GM18508 (cell line): ENCODE measurements around the gene NTMT1.

Experiments
- ATAC-seq: cut with Tn5 transposase; IDR thresholded peaks from one replicate; pipeline ENCODE4 v1.9.1; 2021; ENCODE audit warnings: moderate number of reproducible peaks; ENCODE audit not compliant: insufficient read depth, unreplicated experiment

The NTMT1 gene

DNA sequence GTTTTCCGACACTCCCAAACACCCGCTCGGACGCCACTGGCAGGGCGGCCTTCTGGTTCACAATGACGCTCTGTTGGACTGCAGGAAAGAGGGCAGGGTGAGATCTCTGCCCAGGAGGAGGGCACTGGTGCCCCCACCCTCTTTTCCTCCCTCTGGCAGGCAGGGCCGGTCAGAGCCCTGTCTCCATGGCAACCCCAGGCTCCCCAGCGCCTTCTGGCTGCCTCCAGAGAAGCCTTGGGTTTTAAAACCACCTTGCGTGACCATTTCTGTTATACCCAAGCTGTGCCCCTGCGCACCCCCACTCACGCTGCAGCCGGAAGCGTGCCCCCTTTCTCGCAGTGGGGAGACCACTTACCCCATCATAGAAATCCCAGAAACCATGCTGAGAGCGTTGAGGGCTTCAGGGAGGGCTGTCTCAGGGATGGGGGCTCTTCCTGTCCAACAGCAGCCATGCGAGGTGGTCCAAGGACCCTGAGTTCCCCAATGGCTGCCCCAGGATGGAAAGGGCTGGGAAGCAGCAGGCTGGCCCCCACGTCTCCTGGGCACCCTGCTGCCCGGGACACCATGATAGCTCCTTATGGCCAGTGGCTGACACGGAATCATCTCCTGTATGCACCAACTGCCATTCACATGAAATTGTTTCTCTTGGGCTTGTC is 12.3 kb upstream of the NTMT1 start:
- ATAC-seq, result no peak

DNA sequence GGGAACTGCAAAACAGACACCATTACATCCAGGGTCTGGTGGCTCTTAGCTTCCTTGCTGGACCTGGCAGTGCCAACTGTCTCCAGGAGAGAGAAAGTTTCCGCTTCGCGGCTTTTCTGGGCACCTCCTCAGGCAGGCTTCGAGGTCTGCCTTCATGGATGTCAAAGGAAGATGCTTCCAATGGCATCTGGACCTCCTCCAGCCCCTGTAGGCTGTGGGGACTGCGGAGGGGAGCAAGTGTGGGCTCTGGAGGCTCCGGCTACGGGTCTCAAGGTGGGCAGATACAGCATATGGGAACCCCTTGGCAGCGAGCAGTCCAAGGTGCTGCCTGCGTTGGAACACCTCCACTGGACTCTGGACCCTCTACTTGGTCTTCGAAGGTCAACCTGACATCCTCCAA is 11.0 kb upstream of the NTMT1 start:
- no peak for ATAC-seq

- no peak for ATAC-seq
Observed at GRCh38 chr9:129615407-129616285, 10.3 kb upstream of the NTMT1 start.

DNA sequence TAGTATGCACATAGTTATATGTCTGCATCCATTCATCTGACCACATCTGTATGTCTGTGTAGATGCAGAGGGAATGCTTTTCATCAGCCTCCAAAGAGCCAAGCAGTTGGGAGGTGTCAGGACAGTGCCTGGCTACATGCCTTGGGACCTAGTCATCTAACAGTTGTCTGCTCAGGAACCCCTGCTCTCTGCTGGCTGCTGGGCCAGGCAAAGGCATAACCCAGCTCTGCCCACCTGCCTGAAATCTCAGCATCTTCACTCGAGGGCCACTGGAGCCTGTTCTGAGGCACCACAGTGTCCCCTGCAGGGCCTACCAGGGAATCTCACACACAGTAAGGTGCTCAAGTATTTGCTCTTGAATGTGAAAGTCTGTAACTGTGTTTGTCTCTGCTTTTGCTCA is 8.8 kb upstream of the NTMT1 start:
- no peak for ATAC-seq

GRCh38 chr9:129619787-129620668 is 5.9 kb upstream of the NTMT1 start:
- ATAC-seq, result no peak

- ATAC-seq, result no peak
Observed at GRCh38 chr9:129620669-129621295, 5.2 kb upstream of the NTMT1 start, which contains the start of gene C9orf50. Gene C9orf50 (minus strand): TSS chr9:129621101. CDS start chr9:129620574, 527 bp downstream.

DNA sequence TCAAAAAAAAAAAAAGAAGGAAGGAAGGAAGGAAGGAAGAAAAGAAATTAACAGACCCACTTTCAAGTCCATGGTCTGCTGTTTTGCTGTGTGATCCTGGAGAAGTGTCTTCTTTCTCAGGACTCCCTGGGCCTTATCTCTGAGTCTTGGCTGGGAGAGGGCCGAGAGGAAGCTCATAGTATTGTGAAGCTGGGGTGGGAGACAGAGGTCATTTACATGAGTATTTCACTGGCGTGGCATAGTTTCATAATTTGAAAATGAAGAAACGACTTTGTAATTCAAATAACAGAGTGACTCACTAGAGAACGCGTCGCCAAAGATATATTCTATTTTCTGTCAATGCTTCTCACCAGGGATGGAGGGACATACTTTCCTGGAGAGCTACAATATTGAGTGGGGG is 2.6 kb upstream of the NTMT1 start:
- ATAC-seq, result no peak

- ATAC-seq, result no peak
Observed at GRCh38 chr9:129624168-129624759, 1.7 kb upstream of the NTMT1 start.

DNA sequence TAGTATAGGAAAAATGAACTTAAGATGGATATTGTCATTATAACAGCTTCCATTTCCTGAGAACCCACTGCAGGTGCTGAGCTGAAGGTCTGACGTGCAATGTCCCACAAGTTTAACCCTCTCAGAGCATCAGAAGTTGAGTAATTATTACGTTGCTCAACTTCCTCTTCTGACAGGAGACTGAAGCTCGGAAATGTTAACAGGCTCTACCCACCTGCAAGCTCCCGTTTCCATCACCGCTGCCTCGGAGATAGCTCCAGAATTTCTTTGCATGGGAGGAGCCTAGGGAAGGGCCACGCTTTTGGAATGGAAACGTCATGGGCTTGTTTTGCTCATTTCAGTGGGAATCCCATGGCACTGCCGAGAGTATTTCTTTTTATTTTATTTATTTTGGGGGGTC is 1.0 kb upstream of the NTMT1 start:
- ATAC-seq, result no peak

DNA sequence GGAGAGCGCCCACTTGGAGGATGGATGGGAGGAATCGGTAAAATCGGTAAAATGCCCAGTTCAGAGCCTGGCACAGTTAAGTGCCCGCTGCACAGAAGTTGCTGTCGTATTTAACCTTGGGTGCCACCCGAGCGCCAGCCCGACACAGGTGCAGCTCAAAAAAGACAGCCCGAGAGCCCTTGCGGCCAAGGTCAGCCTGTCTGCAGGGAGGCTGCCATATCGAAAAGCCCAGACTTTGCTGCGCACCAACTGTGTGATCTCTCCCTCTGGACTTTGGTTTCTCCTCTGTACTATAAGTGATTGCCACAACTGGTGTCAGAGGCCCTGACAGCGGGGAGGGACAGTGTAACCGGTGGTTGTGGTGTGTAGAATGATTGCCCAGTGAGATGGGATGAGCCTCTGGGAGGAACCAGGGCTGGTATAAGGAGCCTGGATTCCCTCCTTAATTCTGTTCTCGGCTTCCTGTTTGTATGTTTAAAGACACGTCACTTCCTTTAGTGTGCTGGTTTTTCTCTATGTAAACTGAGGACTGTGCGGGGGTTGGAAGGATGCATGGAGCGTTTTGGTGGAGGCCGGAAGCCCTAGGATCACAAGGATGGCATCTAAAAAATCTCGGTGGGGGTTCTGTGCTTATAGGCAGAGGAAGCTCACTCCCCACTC is 792 bp downstream of the NTMT1 start:
- ATAC-seq, result no peak

DNA sequence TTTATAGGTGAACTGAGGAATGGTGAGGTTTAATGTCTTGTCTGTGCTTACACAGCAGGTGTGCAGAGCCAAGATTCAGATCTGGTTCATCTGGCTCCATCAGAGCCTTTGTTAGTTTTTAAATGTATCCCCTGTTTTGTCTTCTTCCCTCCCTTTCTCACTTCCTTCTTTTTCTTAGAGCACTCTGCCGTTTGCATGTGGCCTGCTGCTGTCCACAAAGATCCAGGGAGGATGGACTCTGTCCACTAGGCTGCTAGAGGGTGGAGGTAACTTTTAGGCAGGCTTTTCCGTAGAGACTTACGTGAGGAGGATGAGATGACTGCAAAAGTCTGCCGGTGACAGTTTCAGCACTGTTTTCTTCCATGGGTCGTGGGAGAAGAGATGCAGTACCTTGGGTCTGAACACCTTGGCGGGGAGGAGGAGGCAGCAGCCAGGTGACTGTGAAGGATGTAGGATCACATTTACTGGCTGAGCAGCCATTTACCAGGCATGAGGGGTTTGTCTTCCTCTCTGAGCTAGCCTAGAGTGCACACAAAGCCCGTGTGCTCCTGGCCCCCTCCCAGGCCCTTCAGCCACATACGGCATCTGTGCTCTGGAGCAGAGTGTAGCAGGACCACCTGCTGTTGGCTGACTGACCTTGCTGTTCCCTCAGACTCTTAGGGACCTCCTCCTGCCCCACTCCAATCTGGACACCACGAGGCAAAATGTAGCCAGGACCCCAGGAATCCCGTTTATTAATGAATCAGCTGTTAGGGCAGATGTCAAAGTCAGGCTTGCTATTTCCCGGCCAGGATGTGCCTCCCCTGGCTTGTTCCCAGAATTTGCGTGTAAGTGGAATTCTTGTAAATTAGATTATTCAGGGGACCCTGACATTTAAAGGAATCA is 1.8 kb downstream of the NTMT1 start:
- ATAC-seq, result no peak

GRCh38 chr9:129628709-129629108 is 2.7 kb downstream of the NTMT1 start:
- ATAC-seq, result no peak

GRCh38 chr9:129629251-129629820 is 3.4 kb downstream of the NTMT1 start:
- ATAC-seq, result no peak

DNA sequence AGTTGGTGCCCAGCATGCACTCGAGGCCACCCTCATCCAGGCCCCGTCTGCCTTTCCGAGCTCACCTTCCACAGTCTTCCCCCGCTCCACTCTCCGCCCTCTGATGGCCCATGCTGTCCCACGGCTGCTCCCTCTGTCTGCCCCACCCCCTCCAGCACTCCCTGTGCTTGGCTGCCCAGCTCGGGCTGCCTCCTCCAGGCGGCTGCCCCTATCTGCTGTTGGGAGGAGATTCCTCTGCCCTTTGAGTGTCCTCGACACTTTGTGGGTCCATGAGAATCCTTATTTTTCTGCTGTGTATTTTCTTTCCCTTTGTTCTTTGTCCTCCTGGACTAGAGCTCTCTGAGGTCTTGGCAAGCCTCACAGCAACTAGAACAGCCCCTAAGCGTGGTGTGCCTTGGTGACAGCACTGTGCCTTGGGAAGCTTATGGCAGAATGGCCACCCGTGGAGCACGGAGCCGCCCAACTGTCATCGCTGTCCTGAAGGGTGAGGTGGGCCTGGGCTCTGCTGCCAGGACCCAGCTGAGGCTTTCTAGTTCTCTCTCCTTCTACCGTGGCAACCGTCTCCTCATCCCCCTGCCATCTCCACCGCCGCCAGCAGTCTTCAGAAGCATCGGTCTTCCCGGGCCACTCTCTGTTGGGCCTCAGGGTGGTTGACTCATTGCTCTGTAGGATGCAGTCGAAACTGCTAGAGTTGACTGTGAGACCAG is 5.2 kb downstream of the NTMT1 start:
- ATAC-seq, result no peak

DNA sequence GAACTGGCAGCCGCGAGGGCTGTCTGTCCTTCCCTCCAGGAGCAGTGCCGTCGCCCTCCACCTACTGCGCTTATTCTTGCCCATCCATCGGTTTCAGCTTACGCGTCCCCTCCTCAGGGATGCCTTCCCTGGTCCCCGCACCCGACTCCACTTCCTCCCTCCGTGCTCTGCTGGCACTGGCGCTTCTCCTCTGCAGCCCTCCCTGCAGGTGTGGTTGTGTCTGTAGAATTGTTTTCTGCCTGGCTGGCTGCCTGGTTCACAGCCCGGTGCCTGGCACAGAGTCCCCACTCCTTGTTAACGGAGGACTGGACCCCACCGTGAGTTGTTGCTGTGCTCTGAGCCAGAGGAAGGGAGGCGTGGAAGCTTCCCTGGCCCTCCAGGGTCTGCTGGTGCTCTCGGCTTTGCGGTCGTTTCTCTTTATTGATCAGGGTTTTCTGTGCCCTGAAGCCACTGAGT is 5.7 kb downstream of the NTMT1 start:
- no peak for ATAC-seq

DNA sequence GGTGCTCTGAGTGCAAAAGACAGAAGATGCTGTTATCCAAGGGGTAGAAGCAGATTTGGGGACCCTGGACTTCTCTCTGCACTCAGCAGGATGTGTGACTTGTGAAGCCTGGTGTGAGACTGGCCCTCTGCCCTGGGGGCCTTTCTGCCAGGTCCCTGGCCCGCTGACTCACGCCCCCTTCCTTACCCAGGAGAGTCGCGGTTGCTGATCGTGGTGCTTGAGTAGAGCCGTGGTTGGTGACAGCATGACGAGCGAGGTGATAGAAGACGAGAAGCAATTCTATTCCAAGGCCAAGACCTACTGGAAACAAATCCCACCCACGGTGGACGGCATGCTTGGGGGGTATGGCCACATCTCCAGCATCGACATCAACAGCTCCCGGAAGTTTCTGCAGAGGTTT is 6.5 kb downstream of the NTMT1 start:
- ATAC-seq, result no peak

DNA sequence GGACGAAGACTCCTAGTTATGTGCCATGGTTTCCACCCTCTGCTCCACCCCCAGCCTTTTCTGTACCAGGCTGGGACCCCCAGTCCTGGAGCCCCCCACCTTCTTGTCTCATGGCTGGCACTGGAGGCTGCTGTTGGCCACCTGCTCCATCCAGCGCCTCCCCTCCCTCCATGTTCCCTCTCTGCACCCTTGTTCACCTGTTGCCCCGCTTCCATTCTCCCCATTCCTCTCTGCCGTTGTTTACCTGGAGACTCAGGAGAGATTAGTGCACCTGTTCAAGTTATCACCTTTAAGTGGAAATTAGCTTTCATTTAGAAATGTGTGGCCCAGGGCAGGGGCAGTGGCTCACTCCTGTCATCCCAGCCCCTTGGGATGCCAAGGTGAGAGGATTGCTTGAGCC is 7.2 kb downstream of the NTMT1 start:
- no peak for ATAC-seq
